Naive thymus-derived CD4-positive, alpha-beta T cell (primary cell): ENCODE measurements around the gene IL17D. TPM values are rescaled to one million over a fixed set of nuclear protein-coding genes. Genes with fewer than 3 reads are reported as not detected.

Experiments used
- ATAC-seq: fragments of 150-1000 bp; cut with Tn5 transposase; 2 replicates; pipeline ENCODE4 v1.10.0; 2021; ENCODE audit warnings: mild to moderate bottlenecking, moderate library complexity
- CTCF ChIA-PET: fragments of 350-600 bp; sonication (Branson Sonifier 250); formaldehyde crosslinking; loops from one replicate; lab custom pipeline; 2021; ENCODE audit warnings: antibody characterized with exemption; lab: Charles Lee
- POLR2A ChIA-PET: fragments of 350-600 bp; sonication (Branson Sonifier 250); formaldehyde crosslinking; loops from one replicate; lab custom pipeline; 2021; ENCODE audit warnings: antibody characterized with exemption, inconsistent platforms; lab: Charles Lee
- DNase-seq, 9 donors: peaks; one replicate each; pipeline versions ENCODE4 v3.0.0 to v3.0.0-alpha.2; 2020 to 2022; ENCODE audit warnings: mixed read lengths in 1 of 9
- H3K27ac ChIP-seq: one replicate; pipeline ENCODE4 v1.7.0; 2013; ENCODE audit warnings: mild to moderate bottlenecking, low read depth, low read length, moderate library complexity
- H3K27me3 ChIP-seq, 2 donors: one replicate each; pipeline ENCODE4 v1.7.0; 2013; ENCODE audit warnings: low read length in 2 of 2, mild to moderate bottlenecking in 2 of 2, moderate library complexity in 2 of 2; ENCODE audit not compliant: control insufficient read depth in 2 of 2, insufficient read depth in 2 of 2
- H3K36me3 ChIP-seq, 3 experiments: 1 replicate in 2 of 3; 2 replicates in 1 of 3; pipeline ENCODE4 v1.7.0; 2013; ENCODE audit warnings: low read length in 3 of 3, mild to moderate bottlenecking in 3 of 3, moderate library complexity in 1 of 3; ENCODE audit not compliant: insufficient read depth in 3 of 3, control insufficient read depth in 2 of 3
- H3K4me1 ChIP-seq, 2 donors: one replicate each; pipeline ENCODE4 v1.7.0; 2013; ENCODE audit warnings: low read length in 2 of 2, mild to moderate bottlenecking in 2 of 2, moderate library complexity in 1 of 2; ENCODE audit not compliant: control insufficient read depth in 2 of 2, insufficient read depth in 2 of 2
- H3K4me3 ChIP-seq: 2 replicates; pipeline ENCODE4 v1.7.0; 2013; ENCODE audit warnings: mild to moderate bottlenecking, low read length
- H3K9me3 ChIP-seq, 3 experiments: 1 replicate in 2 of 3; 2 replicates in 1 of 3; pipeline ENCODE4 v1.7.0; 2013; ENCODE audit warnings: low read length in 3 of 3; ENCODE audit not compliant: control insufficient read depth in 2 of 3
- H3K27ac Mint-ChIP-seq, 9 donors: one replicate each; pipeline ENCODE4 v1.8.0; 2020 to 2022; ENCODE audit warnings: mixed read lengths in 9 of 9, mild to moderate bottlenecking in 8 of 9, moderate library complexity in 5 of 9, inconsistent platforms in 2 of 9
- H3K27me3 Mint-ChIP-seq, 5 donors: one replicate each; pipeline ENCODE4 v1.8.0; 2021 to 2022; ENCODE audit warnings: mixed read lengths in 5 of 5, mild to moderate bottlenecking in 1 of 5
- H3K36me3 Mint-ChIP-seq, 5 donors: one replicate each; pipeline ENCODE4 v1.8.0; 2020 to 2022; ENCODE audit warnings: mixed read lengths in 5 of 5, mild to moderate bottlenecking in 3 of 5, inconsistent platforms in 1 of 5
- H3K4me1 Mint-ChIP-seq, 7 donors: one replicate each; pipeline ENCODE4 v1.8.0; 2020 to 2022; ENCODE audit warnings: mixed read lengths in 7 of 7, mild to moderate bottlenecking in 3 of 7, inconsistent platforms in 1 of 7
- H3K4me3 Mint-ChIP-seq, 10 donors: one replicate each; pipeline ENCODE4 v1.8.0; 2020 to 2022; ENCODE audit warnings: mild to moderate bottlenecking in 10 of 10, mixed read lengths in 10 of 10, moderate library complexity in 6 of 10, inconsistent platforms in 2 of 10
- H3K9me3 Mint-ChIP-seq, 11 donors: one replicate each; pipeline ENCODE4 v1.8.0; 2020 to 2022; ENCODE audit warnings: mixed read lengths in 11 of 11, mild to moderate bottlenecking in 4 of 11, inconsistent platforms in 1 of 11, moderate library complexity in 1 of 11
- intact Hi-C, 2 donors: fragments of 100-400 bp; cut with micrococcal nuclease; formaldehyde crosslinking; loops; one replicate each; pipeline ENCODE4 v1.15.1; 2023
- polyA plus RNA-seq, 2 donors: library from polyadenylated mRNA; unstranded; fragments of 300-500 nt; fragmentation: Illumina TruSeq; gene quantifications; one replicate each; pipeline ENCODE4 v1.2.3, GENCODE V29; 2021
- total RNA-seq, 6 experiments: library from RNA in 5 of 6; stranded (reverse) in 5 of 6; gene quantifications; 1 replicate in 5 of 6; 2 replicates in 1 of 6; pipeline ENCODE4 v1.2.3 and lab custom pipeline; 2021 to 2026

Gene IL17D
- total and polyA plus RNA-seq, 7 experiments from 2014 or later: 0.10 to 0.32 (median 0.19) TPM; not detected in 4

DNA sequence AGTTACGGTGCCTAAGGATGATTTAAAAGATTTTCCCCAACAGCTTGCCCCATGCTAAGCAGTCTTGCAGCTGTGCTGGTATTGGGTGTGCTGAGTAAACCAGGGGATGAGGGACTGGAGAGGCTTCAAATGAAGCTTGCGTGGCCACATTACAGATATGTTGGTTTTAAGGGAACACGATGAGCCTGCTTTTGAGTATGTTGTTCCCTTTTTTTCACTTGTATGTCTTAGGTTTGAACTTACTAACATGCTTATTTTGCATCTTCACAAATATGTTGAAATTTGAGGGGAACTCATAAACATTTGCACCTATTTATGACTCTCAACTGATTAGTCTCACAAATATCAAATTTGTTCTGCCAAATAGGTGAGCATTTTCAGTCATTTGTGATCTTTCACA is 2.0 kb upstream of the IL17D start:
- H3K4me1 ChIP-seq: peaks cover 3 to 8% of the 10 kb centered on the region in 2 donors
- no peak overlapping the region for H3K27ac Mint-ChIP-seq
- H3K27ac ChIP-seq: no peak overlapping the region
- H3K27me3 Mint-ChIP-seq: peaks cover 19 to 59% (median 29%) of the 10 kb centered on the region in 5 donors
- H3K9me3 Mint-ChIP-seq: peaks cover 0 to 2% (median 0%) of the 10 kb centered on the region in 11 donors
- POLR2A ChIA-PET: no interaction called here
- peaks cover 0 to 5% of the 10 kb centered on the region in 2 donors for H3K27me3 ChIP-seq
- no peaks in the 10 kb centered on the region for H3K36me3 ChIP-seq
- H3K36me3 Mint-ChIP-seq: no peaks in the 10 kb centered on the region
- ATAC-seq: no peak
- no peak for DNase-seq
- CTCF ChIA-PET: no interaction called here
- no peak overlapping the region for H3K4me3 ChIP-seq
- H3K4me3 Mint-ChIP-seq: no peak overlapping the region
- intact Hi-C loops: loop anchor here (5.0 to 10.0 kb wide), 8 partner anchors 177 to 966 kb away; partner anchors contain the start of genes CRYL1 (in 1 of the 2), MICU2 (in 1 of the 2), MRPL57 (in 1 of the 2) and SKA3 (in 1 of the 2)
- H3K9me3 ChIP-seq: no peaks in the 10 kb centered on the region
- H3K4me1 Mint-ChIP-seq: peaks cover 0 to 13% (median 8%) of the 10 kb centered on the region in 7 donors

DNA sequence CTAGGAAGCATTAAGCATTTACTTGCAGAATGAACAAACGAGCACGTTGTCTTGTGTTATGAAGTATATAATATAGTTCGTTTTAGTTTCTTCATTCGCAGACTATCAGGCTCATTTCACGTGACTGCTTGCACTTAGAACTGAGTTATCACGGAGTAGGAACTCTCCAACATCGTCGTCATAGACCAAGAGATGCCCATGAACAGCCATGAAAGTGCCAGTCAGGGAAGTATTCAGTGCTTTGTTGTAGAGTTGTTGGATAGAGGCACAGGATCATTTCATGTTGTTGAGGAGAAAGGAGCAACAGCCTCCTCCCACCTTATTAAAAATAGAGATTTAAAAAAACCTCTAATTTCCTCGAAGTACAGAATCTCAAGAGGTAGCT is 977 bp upstream of the IL17D start:
- Histone ChIP-seq H3K27ac (no peak overlapping the region), H3K27me3 (peaks cover 0 to 5% of the 10 kb centered on the region in 2 donors), H3K36me3 (no peaks in the 10 kb centered on the region), H3K9me3 (no peaks in the 10 kb centered on the region), H3K4me3 (peak overlapping the region; percentile 65), H3K4me1 (peaks cover 3 to 8% of the 10 kb centered on the region in 2 donors)
- Mint-ChIP-seq H3K36me3 (no peaks in the 10 kb centered on the region), H3K9me3 (peaks cover 0 to 4% (median 0%) of the 10 kb centered on the region in 11 donors), H3K4me3 (peak overlapping the region; percentile 80 to 97 (median 90)), H3K27ac (peak overlapping the region in 6 of 9 donors; percentile 28 to 86 (median 80)), H3K27me3 (peaks cover 17 to 58% (median 27%) of the 10 kb centered on the region in 5 donors), H3K4me1 (peaks cover 0 to 13% (median 8%) of the 10 kb centered on the region in 7 donors)
- intact Hi-C loops: loop anchor here (1.0 to 10.0 kb wide), 9 partner anchors 176 to 965 kb away; partner anchors contain the start of genes CRYL1 (in 1 of the 2), MICU2 (in 1 of the 2), MRPL57 (in 1 of the 2) and SKA3 (in 1 of the 2)
- ATAC-seq (no peak), DNase-seq (peak in 4 of 9 donors; percentile 16 to 27 (median 19))
- POLR2A ChIA-PET: interaction anchor here (0.7 to 1.0 kb wide), 2 partner anchors 71 to 290 kb away, joined by 3 read pairs; partner anchors contain the start of gene EEF1AKMT1
- CTCF ChIA-PET: interaction anchor here (0.9 to 1.5 kb wide), 3 partner anchors 72 to 210 kb away, joined by 3 read pairs; partner anchors contain the start of gene EEF1AKMT1

DNA sequence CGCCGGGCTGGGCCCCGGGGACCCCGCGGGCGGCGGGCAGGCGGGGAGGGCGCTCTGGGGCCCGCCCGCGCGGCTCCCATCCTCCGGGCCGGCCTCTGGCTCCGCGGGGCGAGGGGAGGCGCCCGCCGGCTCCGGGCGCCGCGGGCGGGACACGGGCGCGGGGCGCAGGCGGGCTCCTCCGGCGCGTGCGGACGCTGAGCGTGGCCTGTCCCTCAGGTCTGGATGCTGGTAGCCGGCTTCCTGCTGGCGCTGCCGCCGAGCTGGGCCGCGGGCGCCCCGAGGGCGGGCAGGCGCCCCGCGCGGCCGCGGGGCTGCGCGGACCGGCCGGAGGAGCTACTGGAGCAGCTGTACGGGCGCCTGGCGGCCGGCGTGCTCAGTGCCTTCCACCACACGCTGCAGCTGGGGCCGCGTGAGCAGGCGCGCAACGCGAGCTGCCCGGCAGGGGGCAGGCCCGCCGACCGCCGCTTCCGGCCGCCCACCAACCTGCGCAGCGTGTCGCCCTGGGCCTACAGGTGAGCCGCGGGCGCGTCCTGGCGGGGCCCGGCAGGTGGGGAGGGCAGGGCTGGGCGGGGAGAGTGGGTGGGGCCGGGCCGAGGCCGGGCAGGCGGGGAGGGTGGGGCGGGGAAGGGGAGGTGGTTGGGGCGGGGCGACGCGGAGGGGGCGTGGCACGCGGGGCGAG is 420 bp downstream of the IL17D start:
- Histone ChIP-seq H3K9me3 (no peaks in the 10 kb centered on the region), H3K4me3 (no peak overlapping the region), H3K36me3 (no peaks in the 10 kb centered on the region), H3K4me1 (peaks cover 3 to 8% of the 10 kb centered on the region in 2 donors), H3K27me3 (peaks cover 0 to 5% of the 10 kb centered on the region in 2 donors), H3K27ac (no peak overlapping the region)
- Mint-ChIP-seq H3K9me3 (peaks cover 0 to 4% (median 0%) of the 10 kb centered on the region in 11 donors), H3K4me1 (peaks cover 0 to 13% (median 8%) of the 10 kb centered on the region in 7 donors), H3K4me3 (peak overlapping the region in 5 of 10 donors; percentile 59 to 97 (median 74)), H3K36me3 (no peaks in the 10 kb centered on the region), H3K27ac (peak overlapping the region in 1 of 9 donors; percentile 56), H3K27me3 (peaks cover 13 to 48% (median 17%) of the 10 kb centered on the region in 5 donors)
- CTCF ChIA-PET: interaction anchor here (0.7 to 1.0 kb wide), 2 partner anchors 43 to 76 kb away, joined by 3 to 4 read pairs; no protein-coding TSS in a partner anchor
- DNase-seq: peak; percentile 70 to 84 (median 80)
- POLR2A ChIA-PET: no interaction called here
- intact Hi-C loops: loop anchor here (1.0 to 10.0 kb wide), 13 partner anchors 69 to 963 kb away; partner anchors contain the start of genes EEF1AKMT1 (in 2 of the 2), CRYL1 (in 1 of the 2), IFT88 (in 1 of the 2) and MICU2 (in 1 of the 2)
- ATAC-seq: peak; percentile 93

DNA sequence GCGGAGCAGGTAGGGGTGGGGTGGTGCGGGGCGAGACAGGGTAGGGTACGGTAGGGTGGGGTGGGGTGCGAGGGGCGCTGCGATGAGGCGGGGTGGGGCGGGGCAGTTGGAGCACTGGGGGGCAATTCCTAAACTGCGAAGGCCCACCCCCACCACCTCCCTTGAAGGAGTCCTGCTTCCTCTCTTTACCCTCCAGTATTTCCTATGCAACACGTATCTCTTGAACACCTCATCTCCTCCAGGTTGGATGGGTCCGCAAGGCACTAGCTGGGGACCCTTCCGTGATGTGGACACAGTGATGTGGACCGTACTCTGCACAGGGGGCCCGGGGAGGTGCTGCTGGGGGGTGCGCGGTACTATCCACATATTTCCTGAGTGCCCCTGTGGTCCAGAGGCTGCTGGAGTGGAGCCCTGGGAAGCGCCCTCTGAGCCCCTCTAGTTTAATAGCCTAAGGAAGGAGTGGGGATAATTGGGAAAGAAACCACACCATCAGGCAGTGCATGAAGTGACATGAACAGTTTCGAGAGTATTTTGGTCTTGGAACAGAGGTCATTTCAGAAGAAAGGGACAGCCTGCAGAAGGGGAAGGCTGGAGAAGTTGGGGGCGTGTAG is 1.1 kb downstream of the IL17D start:
- H3K4me1 Mint-ChIP-seq: peaks cover 0 to 15% (median 8%) of the 10 kb centered on the region in 7 donors
- peak overlapping the region; percentile 59 to 82 (median 74) for H3K4me3 Mint-ChIP-seq
- DNase-seq: no peak
- H3K27me3 ChIP-seq: peaks cover 0 to 5% of the 10 kb centered on the region in 2 donors
- no peaks in the 10 kb centered on the region for H3K36me3 ChIP-seq
- intact Hi-C loops: loop anchor here (1.0 to 10.0 kb wide), 13 partner anchors 69 to 963 kb away; partner anchors contain the start of genes EEF1AKMT1 (in 2 of the 2), CRYL1 (in 1 of the 2), IFT88 (in 1 of the 2) and MICU2 (in 1 of the 2)
- CTCF ChIA-PET: no interaction called here
- peaks cover 13 to 43% (median 14%) of the 10 kb centered on the region in 5 donors for H3K27me3 Mint-ChIP-seq
- peak overlapping the region in 6 of 9 donors; percentile 43 to 60 (median 56) for H3K27ac Mint-ChIP-seq
- H3K9me3 Mint-ChIP-seq: peaks cover 0 to 4% (median 0%) of the 10 kb centered on the region in 11 donors
- H3K9me3 ChIP-seq: no peaks in the 10 kb centered on the region
- H3K4me3 ChIP-seq: no peak overlapping the region
- POLR2A ChIA-PET: no interaction called here
- H3K4me1 ChIP-seq: peaks cover 3 to 8% of the 10 kb centered on the region in 2 donors
- no peak for ATAC-seq
- no peaks in the 10 kb centered on the region for H3K36me3 Mint-ChIP-seq
- no peak overlapping the region for H3K27ac ChIP-seq

DNA sequence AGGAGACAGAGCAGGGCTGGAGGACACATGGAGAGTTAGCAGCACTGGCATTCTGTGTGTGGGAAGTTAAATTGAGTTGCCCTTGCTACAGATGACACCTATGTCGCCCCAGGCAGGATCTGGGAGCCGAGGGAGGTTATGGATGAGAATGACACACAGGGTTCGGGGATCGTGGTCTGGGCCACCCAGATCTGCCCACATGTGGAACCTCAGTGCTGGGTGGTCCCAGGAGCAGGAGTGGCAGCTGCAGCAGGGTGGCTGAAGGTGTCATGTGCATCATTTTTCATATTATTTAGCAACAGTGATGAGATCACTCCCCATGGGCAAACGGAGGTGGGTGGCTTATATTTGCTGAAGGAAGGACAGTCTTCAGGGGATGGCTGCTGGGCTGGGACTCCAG is 3.2 kb downstream of the IL17D start:
- H3K27ac Mint-ChIP-seq: peak overlapping the region in 2 of 9 donors; percentile 9 to 62
- ChIA-PET CTCF (no interaction called here), POLR2A (interaction anchor here (1.0 kb wide), 1 partner anchor 230 kb away, joined by 3 read pairs; no protein-coding TSS in a partner anchor)

DNA sequence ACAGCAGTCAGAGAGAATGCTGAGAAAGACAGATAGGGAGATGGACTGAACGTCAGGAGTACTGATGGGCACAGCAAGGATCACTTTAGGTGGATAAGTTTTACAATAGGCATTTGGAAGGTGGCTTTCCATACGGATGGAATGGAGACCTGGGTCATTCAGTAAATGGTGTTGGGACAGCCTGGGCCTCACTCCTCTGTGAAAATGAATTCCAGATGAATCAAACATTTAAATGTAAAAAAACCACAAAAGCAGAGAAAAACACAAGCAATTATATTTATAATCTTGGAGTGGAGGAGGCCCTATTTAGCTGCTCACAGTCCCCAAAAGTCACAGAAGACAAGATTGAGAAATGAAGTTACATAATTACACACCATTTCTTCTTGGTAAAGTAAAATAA is 4.7 kb downstream of the IL17D start:
- no peaks in the 10 kb centered on the region for H3K36me3 ChIP-seq
- ChIA-PET CTCF (no interaction called here), POLR2A (no interaction called here)
- no peak overlapping the region for H3K4me3 Mint-ChIP-seq
- DNase-seq (no peak), ATAC-seq (no peak)
- H3K27ac Mint-ChIP-seq: peak overlapping the region in 1 of 9 donors; percentile 62
- intact Hi-C loops: loop anchor here (10.0 kb wide), 4 partner anchors 183 to 933 kb away; partner anchors contain the start of genes CRYL1 (in 1 of the 2), MICU2 (in 1 of the 2), MRPL57 (in 1 of the 2) and SKA3 (in 1 of the 2)
- H3K9me3 Mint-ChIP-seq: peaks cover 0 to 4% (median 0%) of the 10 kb centered on the region in 11 donors
- H3K36me3 Mint-ChIP-seq: no peaks in the 10 kb centered on the region
- H3K4me1 ChIP-seq: no peaks in the 10 kb centered on the region
- H3K27me3 ChIP-seq: no peaks in the 10 kb centered on the region
- H3K4me1 Mint-ChIP-seq: peaks cover 5 to 12% (median 8%) of the 10 kb centered on the region in 7 donors
- no peak overlapping the region for H3K27ac ChIP-seq
- H3K9me3 ChIP-seq: no peaks in the 10 kb centered on the region
- no peak overlapping the region for H3K4me3 ChIP-seq
- peaks cover 0 to 12% (median 5%) of the 10 kb centered on the region in 5 donors for H3K27me3 Mint-ChIP-seq

More for the DNA sequence above, 3.2 kb downstream of the IL17D start:
- no peak overlapping the region for H3K4me3 ChIP-seq
- no peak overlapping the region for H3K4me3 Mint-ChIP-seq
- H3K36me3 Mint-ChIP-seq: no peaks in the 10 kb centered on the region
- H3K4me1 ChIP-seq: peaks cover 3 to 8% of the 10 kb centered on the region in 2 donors
- H3K27me3 Mint-ChIP-seq: peaks cover 0 to 24% (median 1%) of the 10 kb centered on the region in 5 donors
- H3K27ac ChIP-seq: no peak overlapping the region
- peaks cover 0 to 15% (median 8%) of the 10 kb centered on the region in 7 donors for H3K4me1 Mint-ChIP-seq
- H3K9me3 Mint-ChIP-seq: peaks cover 0 to 4% (median 0%) of the 10 kb centered on the region in 11 donors
- ATAC-seq: no peak
- H3K36me3 ChIP-seq: no peaks in the 10 kb centered on the region
- H3K9me3 ChIP-seq: no peaks in the 10 kb centered on the region
- no peak for DNase-seq
- intact Hi-C loops: loop anchor here (10.0 kb wide), 4 partner anchors 182 to 932 kb away; partner anchors contain the start of genes CRYL1 (in 1 of the 2), MICU2 (in 1 of the 2), MRPL57 (in 1 of the 2) and SKA3 (in 1 of the 2)
- H3K27me3 ChIP-seq: no peaks in the 10 kb centered on the region
